Measurements from ENCODE around the gene TMEM131L.

The TMEM131L gene

DNA sequence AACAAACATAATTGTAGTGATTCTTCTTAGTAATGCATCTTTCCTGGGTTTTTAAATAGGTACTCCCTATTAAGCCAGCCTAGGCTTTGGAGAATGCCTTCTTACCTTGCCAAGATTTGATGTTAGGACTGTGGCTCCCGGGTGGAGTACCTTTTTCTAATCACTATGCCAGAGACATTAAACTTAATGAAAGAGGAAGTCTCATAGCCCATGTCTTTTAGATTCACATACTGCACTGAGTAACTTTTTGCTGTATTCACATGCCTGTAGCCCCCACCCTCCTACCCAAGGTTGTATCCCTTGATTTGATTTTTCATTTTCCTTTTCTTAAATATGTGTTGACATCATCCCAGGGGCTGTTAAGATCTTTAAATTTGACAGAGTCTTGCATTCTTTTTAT, 113.7 kb downstream of the TMEM131L start:
- DNase-seq, result no peak

DNA sequence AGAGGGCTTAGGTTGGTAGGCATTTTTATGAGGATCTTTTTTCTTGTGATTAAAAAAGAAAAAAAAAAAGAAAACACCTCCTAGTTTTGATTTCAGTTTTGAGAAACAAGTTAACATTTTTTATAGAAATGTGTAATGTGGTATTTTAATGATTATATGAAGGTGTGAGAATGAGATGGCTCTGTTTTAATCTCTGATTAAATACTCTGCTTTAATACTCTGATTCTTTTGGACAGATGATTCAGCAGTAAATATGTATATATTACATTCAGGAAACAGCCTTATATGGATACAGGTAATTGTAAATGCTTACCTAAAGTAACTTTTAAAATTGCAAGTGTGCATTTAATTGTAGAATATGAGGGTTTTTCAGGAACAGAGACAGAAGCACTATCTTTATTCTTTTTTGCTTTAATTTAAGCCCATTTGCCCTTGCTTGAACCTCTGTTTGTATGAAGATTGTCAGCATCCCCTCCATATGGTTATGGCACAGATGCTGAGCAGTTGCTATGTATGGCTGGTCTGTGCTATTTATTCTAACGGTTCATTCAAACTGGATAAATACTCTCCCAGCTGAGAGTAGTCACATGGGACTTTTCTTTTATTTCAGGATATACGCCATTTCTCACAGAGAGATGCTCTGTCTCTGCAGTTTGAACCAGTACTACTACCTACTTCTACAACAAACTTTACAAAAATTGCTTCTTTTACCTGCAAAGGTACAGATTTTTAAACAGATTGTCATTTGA, 117.0 kb downstream of the TMEM131L start:
- DNase-seq, result no peak

DNA sequence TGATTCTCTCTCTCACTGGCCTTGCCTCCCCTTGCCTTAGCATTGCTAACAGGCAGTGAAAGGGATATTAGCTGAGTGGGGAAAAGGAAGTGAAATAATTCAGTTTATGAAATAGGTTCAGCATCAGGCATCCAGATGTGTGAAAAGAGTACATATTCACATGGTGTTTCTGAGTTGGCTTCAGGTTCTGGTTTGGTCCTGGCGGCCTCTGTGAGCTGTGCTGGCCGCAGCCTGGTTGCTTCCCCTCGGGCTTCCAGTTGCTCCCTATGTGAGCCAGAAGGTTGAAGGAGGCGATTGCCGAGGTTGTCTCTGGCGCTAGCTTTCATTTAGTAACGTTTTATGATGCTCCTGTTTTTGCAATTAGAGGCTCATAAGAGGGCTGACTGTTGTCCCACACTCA, 118.9 kb downstream of the TMEM131L start:
- no peak for DNase-seq

DNA sequence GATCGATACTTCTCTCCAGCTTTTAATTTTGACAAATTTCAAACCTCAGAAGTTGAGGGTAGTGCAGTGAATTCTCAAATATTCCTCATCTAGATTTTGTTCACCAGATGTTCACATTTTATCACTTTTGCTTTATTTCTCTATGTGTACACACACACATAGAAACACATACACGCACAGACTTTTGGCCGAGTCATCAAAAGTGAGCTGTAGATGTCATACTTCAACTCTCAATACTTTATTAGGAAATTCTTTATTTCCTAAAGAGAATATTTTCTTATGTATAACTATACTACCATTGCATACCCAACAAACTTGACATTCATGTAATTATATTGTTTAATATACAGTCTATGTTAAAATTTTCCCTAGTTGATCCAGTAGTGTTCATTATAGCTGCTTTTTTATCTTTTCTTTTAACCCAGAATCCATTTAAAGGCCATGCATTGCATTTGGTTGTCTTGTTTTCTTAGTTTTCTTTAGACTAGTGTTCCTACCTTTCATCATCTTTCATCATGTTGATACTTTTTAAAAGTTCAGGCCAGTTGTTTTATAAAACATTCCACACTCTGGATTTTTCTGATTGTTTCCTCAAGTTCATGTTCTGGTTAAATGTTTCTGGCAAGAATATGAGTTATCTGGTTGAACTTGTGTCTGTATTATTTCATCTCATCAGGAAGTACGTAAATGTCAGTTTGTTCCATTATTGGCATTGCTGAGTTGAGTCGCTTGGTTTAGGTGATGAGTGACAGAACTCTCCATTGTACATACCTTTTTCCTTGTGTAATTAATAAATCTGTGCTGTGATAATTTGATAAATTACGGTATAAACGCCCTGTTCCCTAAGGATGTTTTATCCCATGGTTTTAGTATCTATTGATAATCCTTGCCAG, 123.8 kb downstream of the TMEM131L start:
- DNase-seq, result no peak

DNA sequence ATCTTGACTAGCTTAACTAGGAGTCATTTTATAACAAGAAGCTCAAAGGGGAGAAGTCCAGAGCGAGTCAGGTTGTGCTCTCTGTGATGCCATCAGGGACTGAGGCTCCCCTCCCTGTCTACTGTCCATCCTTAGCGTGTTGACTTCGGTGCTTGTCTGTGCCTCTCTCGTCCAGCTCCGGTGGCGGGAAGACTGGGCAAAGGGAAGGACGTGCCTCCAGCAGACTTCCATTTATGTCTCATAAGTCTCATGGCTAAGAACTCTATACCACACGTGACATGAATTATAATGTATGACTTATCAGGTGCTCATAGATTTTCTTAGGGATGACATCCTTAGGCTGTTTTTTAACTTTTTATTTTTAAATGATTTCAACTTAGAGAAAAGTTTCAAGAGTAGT, 125.3 kb downstream of the TMEM131L start:
- no peak for DNase-seq

DNA sequence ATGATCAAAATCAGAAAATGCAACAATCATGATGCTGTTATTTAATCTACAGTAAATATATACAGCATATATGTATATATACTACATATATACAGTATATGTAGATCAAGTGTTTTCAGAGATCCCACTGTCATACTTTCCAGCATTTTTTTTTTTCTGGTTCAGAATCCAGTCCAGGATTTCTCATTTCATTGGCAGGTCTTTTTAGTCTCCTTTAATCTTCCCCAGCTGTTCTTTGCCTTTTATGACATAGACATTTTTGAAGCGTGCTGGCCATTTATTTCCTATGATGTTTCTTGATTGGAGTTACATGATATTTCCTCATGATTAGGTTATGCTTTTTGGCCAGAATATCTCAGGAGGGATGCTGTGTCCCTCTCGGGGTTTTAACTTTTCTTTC, 125.9 kb downstream of the TMEM131L start:
- no peak for DNase-seq

DNA sequence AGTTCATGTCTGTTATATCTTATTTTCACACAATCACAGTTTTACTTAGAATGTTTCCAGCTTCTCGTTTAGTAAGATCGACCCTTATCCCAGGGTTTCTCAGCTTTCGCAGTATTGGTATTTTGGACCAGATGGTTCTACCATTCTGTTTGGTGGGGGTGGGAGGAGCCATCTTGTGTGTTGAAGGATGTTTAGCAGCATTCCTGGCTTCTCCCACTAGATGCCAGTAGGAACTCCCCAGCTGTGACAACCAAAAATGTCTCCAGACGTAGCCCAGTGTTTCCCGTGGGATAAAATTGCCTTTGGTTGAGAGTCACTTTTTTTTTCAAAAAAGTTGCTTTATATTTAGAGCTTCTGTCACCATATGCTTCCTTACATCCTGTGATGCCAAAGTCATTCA, 127.0 kb downstream of the TMEM131L start:
- DNase-seq, result no peak

DNA sequence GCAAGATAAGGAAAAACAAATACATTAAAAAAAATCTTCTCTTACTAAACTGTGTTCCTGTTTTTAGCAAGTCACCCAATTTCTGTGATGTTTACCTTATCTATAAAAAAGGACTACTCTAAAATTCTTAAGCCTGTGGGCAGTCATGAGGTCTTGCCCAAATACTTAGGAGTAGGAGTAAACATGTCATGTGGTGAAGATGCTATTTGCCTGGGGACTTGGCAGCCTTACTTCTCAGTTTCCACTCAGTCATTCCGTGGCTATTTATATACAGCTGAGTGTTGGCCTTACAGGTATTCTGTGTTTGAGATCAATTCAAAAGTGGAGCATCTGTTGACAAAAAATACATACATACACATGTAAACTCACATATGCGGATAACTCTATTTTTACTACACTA, 128.1 kb downstream of the TMEM131L start:
- no peak for DNase-seq

DNA sequence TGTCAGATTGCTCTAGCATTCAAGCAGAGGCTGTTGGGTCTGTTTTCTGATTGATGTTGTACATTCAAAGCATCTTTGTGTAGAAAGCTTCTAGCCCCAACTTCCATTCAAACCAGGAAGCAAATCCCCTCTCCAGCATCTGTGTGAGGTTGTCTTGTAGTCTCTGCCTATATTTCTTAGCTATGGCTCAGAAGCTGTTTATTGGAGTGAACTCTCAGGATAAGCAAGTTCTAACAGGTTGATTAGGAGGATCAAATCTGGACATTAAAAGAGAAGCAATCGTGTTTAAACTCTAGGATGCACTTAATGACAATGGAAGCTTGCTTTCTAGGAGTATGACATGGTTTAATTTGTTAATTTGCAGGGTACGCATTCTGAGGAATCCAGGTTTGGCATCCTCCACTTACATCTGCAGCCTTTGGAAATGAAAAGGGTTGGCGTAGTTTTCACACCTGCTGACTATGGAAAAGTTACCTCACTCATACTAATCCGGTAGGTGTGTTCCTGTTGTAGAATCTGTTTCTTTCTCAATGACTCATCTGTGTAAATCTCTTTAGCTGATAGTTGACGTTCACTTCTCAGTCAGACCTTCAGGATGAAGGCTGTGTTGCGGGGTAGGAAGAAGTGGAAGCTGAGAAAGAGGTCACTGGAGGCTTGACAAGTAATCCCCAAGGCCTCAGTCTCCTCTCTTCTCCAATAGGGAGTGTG, 129.9 kb downstream of the TMEM131L start:
- no peak for DNase-seq

DNA sequence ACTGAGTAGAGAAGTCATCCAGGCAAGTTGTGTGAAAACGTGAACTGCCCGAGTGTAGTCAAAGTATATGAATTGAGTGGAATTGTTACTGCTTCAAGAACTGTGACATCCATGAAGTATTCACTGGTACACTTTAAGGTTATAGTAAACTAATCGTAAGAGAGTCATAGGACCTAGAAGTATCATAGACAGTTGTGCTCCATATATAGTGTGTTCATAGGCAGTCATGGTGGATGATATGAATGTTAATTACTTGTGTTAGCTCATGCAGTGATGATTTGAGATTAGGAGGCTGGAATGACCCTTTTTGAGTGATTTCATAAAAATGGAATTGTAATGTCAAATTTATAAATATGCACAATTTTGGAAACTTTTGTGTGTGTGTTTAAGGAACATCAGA, 136.6 kb downstream of the TMEM131L start:
- DNase-seq, result no peak

DNA sequence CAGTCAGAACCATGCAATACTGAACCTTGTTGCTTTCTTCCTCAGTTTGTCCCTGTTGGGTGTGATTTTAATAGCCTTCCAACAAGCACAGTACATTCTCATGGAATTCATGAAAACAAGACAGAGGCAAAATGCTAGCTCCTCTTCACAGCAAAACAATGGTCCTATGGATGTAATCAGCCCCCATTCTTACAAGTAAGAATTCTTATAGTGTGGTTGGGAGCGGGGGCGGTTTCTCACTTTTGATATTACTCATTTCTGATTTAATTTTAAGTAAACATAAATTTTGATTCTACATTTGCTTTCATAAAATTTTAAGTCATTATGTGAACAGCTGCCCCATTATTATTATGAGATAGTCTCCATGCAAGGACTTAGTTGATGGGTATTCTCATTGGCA, 137.1 kb downstream of the TMEM131L start:
- DNase-seq, result no peak

DNA sequence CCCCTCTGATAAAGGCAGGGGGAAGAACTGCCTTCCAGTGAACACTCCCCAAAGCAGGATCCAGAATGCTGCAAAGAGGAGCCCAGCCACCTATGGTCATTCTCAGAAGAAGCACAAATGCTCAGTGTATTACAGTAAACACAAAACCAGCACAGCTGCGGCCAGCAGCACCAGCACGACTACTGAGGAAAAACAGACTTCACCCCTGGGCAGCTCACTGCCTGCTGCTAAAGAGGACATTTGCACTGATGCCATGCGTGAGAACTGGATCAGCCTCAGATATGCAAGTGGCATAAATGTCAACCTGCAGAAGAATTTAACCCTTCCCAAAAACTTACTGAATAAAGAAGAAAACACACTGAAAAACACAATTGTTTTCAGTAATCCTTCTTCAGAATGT, 137.7 kb downstream of the TMEM131L start:
- DNase-seq, result no peak

DNA sequence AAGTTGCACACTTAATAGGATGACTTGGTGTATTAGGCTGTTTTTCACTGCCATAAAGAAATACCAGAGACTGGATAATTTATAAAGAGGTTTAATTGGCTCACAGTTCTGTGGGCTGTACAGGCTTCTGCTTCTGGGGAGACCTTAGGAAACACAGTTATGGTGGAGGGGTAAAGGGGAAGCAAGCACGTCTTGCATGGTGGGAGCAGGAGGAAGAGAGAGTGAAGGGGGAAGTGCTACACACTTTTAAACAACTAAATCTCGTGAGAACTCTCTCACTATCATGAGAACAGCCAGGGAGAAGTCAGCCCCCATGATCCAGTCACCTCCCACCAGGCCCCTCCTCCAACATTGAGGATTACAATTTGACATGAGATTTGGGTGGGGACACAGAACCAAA, 142.9 kb downstream of the TMEM131L start:
- peak; percentile 17 for DNase-seq

DNA sequence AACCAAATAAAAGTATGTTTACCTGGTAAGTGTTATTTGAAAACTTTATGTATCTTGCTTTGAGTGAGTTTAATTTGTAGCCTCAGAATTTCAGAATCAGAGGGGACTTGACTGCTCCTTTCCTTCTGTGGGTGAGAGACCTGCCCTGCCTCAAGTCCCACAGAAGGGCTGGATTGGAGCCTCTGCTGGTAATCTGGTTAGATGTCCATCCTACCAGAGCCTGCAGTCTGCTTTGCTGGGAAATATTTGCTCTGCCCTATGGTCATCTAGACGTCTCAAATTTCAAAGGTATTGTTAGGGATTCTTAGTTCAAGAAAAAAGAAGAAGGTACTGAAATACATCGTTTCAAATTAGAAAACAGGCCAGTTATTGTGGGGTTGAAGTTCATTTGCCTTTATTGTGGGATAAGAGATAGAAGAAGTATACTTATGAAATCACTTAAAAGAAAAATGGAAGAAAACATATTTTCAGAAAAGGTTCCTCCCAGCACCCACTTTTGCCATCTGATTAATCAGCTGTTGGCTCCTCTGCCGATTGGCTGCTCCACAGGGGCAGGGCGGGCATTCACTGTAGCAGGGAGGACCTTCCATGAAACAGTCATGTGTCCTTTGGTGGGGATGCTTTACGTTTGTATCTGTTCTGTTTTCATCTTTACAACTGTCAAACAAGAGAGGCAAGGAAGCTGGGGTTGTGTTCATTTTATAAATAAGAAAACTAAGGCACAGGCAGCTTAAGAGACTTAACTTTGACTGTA, 144.6 kb downstream of the TMEM131L start:
- no peak for DNase-seq

DNA sequence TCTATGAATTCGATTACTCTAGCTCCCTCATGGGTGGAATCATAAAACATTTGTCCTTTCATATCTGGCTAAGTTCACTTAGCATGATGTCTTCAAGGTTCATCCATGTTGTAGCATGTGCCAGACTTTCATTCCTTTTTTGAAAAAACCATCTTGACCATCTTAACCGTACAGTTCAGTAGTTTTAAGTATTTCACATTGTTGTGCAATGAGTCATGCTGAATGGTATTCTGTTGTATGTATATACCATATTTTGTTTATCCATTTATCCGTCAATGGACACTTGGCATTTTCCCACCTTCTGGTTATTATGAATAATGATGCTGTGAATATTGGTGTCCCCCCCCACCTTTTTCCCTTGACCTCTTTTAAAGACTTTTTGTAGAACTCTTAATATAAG, 145.5 kb downstream of the TMEM131L start:
- DNase-seq, result no peak

DNA sequence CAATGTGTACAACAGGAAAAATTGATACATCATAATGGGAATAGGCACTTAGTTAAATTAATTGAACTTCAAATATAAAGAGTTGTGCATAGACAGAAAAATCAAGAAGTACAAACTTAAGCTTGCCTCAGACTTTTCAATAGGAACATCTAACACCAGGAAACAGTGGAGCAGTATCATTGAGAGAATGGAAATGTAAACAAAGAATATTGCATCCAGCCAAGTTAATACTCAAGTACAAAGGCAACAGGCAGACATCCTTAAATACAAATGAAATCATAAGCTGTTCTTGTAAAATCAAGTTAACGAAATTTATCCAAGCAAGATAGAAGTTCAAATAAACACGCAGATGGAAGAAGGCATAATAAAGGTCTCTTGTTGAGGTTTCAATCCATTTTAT, 146.7 kb downstream of the TMEM131L start:
- no peak for DNase-seq

DNA sequence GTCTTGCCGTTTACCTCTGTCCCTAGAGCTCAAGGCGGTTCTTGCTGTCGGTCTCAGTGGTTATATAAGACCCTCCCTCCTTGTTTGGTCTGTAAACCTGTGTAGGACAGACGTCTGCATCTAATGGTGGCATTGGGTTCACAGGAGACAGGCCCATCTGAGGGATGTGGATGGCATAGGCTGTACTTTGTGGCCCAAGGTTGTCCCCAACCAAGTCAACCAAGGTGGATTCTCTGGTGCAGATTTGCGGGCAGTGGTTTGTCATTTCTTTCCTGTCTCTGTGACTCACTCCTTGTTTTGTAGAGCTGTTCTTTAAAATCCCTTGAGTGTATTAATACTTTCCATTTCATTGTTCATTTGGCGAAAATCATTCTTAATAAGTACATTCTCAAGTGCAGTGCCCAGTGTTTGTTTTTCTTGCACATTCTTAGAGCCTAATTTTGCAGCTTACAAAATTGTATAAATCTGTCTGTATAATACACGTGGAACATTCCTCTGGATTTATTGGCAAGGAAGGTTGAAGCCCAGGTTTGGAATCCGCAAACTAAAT, 149.9 kb downstream of the TMEM131L start:
- DNase-seq, result no peak

DNA sequence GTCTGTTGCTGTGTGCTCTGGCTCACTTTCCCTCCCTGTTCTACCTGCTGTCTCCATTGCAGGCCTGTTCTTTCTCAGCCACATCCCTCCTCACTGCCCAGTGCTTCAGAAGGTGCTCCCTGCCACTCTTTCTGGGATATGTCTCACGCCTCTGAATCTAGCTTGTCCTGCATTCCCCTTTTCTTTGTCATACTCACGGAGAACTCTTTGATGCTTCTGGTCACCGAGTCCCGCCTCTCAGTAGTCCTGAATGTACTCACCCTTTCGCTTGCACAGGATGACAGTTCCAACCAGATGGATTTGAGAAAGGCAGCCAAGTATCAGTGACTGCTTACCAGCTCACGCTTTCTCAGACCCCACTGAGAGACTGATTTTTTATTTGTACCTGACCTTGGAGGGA, 152.7 kb downstream of the TMEM131L start:
- DNase-seq, result no peak

DNA sequence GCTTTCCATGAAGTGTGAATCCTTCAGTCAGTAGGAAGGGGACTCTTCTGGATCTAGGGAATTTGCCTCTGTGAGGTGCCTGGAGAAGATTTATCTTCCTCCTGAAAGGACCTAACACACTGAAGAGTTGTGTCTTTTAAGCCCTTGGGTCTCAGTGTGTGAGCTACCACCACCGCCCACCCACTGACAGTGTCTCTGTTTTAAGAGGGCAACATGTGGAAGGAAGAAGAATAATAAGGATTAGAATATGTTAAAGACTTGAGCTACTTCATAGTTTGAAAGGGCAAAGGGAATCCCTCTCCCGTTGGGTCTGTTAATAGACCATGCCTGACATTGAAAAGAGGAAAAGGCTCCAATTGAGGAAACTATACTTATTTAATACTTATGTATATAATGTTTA, 153.7 kb downstream of the TMEM131L start:
- DNase-seq, result no peak

DNA sequence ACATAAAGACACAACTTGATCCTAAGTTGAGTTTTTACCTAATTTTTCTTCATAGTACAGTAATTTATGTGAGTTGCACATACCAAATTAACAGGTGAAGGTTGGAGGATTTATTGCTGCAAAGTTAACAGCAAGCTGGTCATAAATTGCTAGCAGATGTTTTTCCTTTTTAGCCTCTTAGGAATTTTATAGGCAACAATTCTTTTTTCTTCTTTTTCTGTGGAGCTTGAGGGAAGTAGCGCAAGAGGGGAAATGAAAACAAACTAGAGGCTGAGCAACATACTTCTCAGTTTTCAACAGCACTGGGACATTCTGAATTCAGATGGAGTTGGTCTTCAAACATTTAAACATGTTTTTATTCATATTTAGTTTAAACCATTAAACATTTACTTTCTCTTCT, 154.2 kb downstream of the TMEM131L start:
- DNase-seq, result peak; percentile 37

DNA sequence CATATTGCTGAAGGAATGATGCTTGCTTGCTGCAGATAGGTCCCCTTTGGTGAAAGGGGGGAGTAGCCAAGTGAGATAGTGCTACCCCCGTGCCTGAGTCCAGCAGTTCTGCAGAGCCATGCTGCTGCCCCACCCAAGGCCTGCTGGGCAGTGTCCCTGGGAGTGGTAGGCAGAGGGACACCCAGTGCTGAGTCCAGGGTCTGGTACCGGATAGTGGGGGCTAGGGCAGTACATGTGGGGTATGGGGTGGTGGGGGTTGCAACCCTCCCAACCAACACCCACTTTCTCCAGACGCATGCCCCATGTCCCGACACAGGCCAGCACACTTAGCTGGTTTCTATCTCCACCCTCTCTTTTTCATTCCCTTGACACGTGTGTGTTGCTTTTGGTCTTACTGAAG, 155.9 kb downstream of the TMEM131L start:
- DNase-seq, result no peak

DNA sequence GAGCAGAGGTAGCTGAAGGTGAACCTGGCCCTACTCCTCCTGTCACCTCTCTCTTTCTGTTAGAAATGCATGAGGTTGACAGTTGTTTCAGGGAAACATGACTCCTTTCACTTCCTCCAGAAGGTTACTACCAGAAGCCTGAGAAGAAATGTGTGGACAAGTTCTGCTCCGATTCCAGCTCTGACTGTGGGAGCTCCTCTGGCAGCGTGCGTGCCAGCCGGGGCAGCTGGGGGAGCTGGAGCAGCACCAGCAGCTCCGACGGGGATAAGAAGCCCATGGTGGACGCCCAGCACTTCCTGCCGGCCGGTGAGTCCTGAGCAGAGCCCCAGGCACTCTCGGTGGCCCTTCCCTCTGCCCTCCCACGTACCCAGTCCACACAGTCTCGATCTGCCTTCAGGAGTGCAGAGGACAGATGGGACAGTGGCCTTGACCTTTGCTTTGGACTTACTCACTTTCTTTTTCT, 156.6 kb downstream of the TMEM131L start:
- DNase-seq, result peak; percentile 36

DNA sequence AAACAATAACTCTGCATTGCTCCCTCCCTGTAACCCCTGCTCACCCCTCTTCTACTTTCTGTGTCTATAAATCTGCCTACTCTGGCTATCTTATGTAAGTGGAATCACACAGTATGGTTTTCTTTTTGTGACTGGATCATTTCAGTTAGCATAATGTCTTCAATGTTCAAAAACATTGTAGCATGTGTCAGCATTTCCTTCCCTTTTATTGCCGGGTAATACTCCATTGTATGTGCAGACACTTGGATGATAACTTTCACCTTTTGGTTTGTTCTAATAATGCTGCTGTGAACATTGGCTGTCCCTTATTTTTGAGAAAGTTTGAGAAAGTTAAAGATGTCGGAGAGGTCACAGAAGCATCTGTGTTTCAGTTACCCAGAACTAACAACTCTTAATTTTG, 157.3 kb downstream of the TMEM131L start:
- DNase-seq, result peak; percentile 16
